ENCODE data around the gene MMD. TPM values are rescaled to one million over a fixed set of nuclear protein-coding genes. Genes with fewer than 3 reads are reported as not detected.
"Not testable (repeated sequence)": the region's sequence is repeated elsewhere in the genome, so short reads cannot be mapped to it uniquely, and the experiment has no call there.

Gene MMD
- total RNA-seq, 1 experiment from 2014 or later = 43.0 TPM

GRCh38 chr17:55434721-55435120 lies 13.1 kb upstream of the MMD start:
- H3K27me3 ChIP-seq = no peaks in the 10 kb centered on the region
- no peaks in the 10 kb centered on the region for H3K36me3 ChIP-seq
- H3K4me3 ChIP-seq = no peak overlapping the region
- H3K4me1 ChIP-seq = peaks cover 15% of the 10 kb centered on the region
- DNase-seq = no peak
- H3K9me3 ChIP-seq (replicated peaks) = no peaks in the 10 kb centered on the region
- H3K27ac ChIP-seq = no peak overlapping the region

GRCh38 chr17:55433629-55434422 lies 12.2 kb upstream of the MMD start:
- H3K4me3 ChIP-seq = no peak overlapping the region
- no peaks in the 10 kb centered on the region for H3K27me3 ChIP-seq
- no peaks in the 10 kb centered on the region for H3K36me3 ChIP-seq
- peaks cover 15% of the 10 kb centered on the region for H3K4me1 ChIP-seq
- H3K27ac ChIP-seq = peak overlapping the region; percentile 22; the same call in 1 of the 2 replicates
- no peaks in the 10 kb centered on the region for H3K9me3 ChIP-seq (replicated peaks)
- peak in 1 of 2 experiments; percentile 40 for DNase-seq

- no peak overlapping the region for H3K4me3 ChIP-seq
- H3K36me3 ChIP-seq = no peaks in the 10 kb centered on the region
- H3K27ac ChIP-seq = no peak overlapping the region
- H3K4me1 ChIP-seq = peaks cover 15% of the 10 kb centered on the region
- no peaks in the 10 kb centered on the region for H3K9me3 ChIP-seq (replicated peaks)
- DNase-seq = no peak
- H3K27me3 ChIP-seq = no peaks in the 10 kb centered on the region
Measured at GRCh38 chr17:55433029-55433628, 11.5 kb upstream of the MMD start.

- Histone ChIP-seq H3K4me1 (peaks cover 11% of the 10 kb centered on the region), H3K27ac (no peak overlapping the region), H3K36me3 (no peaks in the 10 kb centered on the region), H3K27me3 (no peaks in the 10 kb centered on the region), H3K9me3 (replicated peaks) (no peaks in the 10 kb centered on the region), H3K4me3 (no peak overlapping the region)
- no peak for DNase-seq
Measured at GRCh38 chr17:55432358-55433028, 10.9 kb upstream of the MMD start.

GRCh38 chr17:55431914-55432313 lies 10.3 kb upstream of the MMD start:
- not testable (repeated sequence) for H3K9me3 ChIP-seq (replicated peaks); H3K27me3 ChIP-seq; H3K36me3 ChIP-seq; H3K4me1 ChIP-seq; DNase-seq; H3K4me3 ChIP-seq; H3K27ac ChIP-seq

- H3K4me1 ChIP-seq = peaks cover 7% of the 10 kb centered on the region
- no peaks in the 10 kb centered on the region for H3K27me3 ChIP-seq
- H3K4me3 ChIP-seq = no peak overlapping the region
- H3K9me3 ChIP-seq (replicated peaks) = no peaks in the 10 kb centered on the region
- no peak overlapping the region for H3K27ac ChIP-seq
- no peaks in the 10 kb centered on the region for H3K36me3 ChIP-seq
- no peak for DNase-seq
Measured at GRCh38 chr17:55430541-55431288, 9.1 kb upstream of the MMD start.

- no peak for DNase-seq
- H3K4me1 ChIP-seq = no peaks in the 10 kb centered on the region
- no peaks in the 10 kb centered on the region for H3K27me3 ChIP-seq
- no peaks in the 10 kb centered on the region for H3K9me3 ChIP-seq (replicated peaks)
- H3K4me3 ChIP-seq = no peak overlapping the region
- H3K27ac ChIP-seq = no peak overlapping the region
- no peaks in the 10 kb centered on the region for H3K36me3 ChIP-seq
Measured at GRCh38 chr17:55427587-55427882, 5.9 kb upstream of the MMD start.

- Histone ChIP-seq H3K36me3 (no peaks in the 10 kb centered on the region), H3K27ac (no peak overlapping the region), H3K27me3 (no peaks in the 10 kb centered on the region), H3K9me3 (replicated peaks) (no peaks in the 10 kb centered on the region), H3K4me3 (no peak overlapping the region), H3K4me1 (no peaks in the 10 kb centered on the region)
- DNase-seq = no peak
Measured at GRCh38 chr17:55426851-55427586, 5.4 kb upstream of the MMD start.

- DNase-seq = no peak
- Histone ChIP-seq H3K4me3 (no peak overlapping the region), H3K4me1 (no peaks in the 10 kb centered on the region), H3K27ac (no peak overlapping the region), H3K27me3 (no peaks in the 10 kb centered on the region), H3K36me3 (no peaks in the 10 kb centered on the region), H3K9me3 (replicated peaks) (no peaks in the 10 kb centered on the region)
Measured at GRCh38 chr17:55424893-55425540, 3.4 kb upstream of the MMD start.

GRCh38 chr17:55423535-55423934 lies 1.9 kb upstream of the MMD start:
- Histone ChIP-seq H3K27me3 (no peaks in the 10 kb centered on the region), H3K4me3 (no peak overlapping the region), H3K27ac (no peak overlapping the region), H3K9me3 (replicated peaks) (0 out of 2 replicates have a peak, but pooled peaks cover 2% of the 10 kb centered on the region), H3K4me1 (no peaks in the 10 kb centered on the region), H3K36me3 (0 out of 2 replicates have a peak, but pooled peaks cover 3% of the 10 kb centered on the region)
- no peak for DNase-seq

GRCh38 chr17:55422828-55423164 lies 1.2 kb upstream of the MMD start:
- H3K4me1 ChIP-seq; H3K36me3 ChIP-seq; H3K9me3 ChIP-seq (replicated peaks); H3K4me3 ChIP-seq; DNase-seq; H3K27ac ChIP-seq; H3K27me3 ChIP-seq: not testable (repeated sequence)

- H3K4me1 ChIP-seq = no peaks in the 10 kb centered on the region
- peak; percentile 52 to 54 for DNase-seq
- H3K36me3 ChIP-seq = 0 out of 2 replicates have a peak, but pooled peaks cover 4% of the 10 kb centered on the region
- H3K27me3 ChIP-seq = no peaks in the 10 kb centered on the region
- H3K27ac ChIP-seq = peak overlapping the region; percentile 75
- H3K9me3 ChIP-seq (replicated peaks) = 0 out of 2 replicates have a peak, but pooled peaks cover 2% of the 10 kb centered on the region
- H3K4me3 ChIP-seq = peak overlapping the region; percentile 91
Measured at GRCh38 chr17:55420776-55421178, 858 bp downstream of the MMD start.

GRCh38 chr17:55420067-55420775 lies 1.4 kb downstream of the MMD start:
- Histone ChIP-seq H3K36me3 (0 out of 2 replicates have a peak, but pooled peaks cover 4% of the 10 kb centered on the region), H3K4me3 (peak overlapping the region; percentile 91), H3K9me3 (replicated peaks) (0 out of 2 replicates have a peak, but pooled peaks cover 2% of the 10 kb centered on the region), H3K27ac (peak overlapping the region; percentile 75), H3K27me3 (no peaks in the 10 kb centered on the region), H3K4me1 (no peaks in the 10 kb centered on the region)
- no peak for DNase-seq
